Tibial nerve (tissue), 4 donors: Measurements from ENCODE around the gene PCSK7. TPM values are rescaled to one million over a fixed set of nuclear protein-coding genes. Genes with fewer than 3 reads are reported as not detected.
A peak's percentile ranks its signal among the peaks of the same experiment; 100 is the strongest.
"Not testable (repeated sequence)": the region's sequence is repeated elsewhere in the genome, so short reads cannot be mapped to it uniquely, and the experiment has no call there.

Experiments used
- DNase-seq, 2 donors: peaks; one replicate each; pipeline ENCODE4 v3.0.0-alpha.2; 2019; ENCODE audit warnings: low spot score in 2 of 2
- H3K27ac ChIP-seq, 4 donors: fragments of 200-600 bp; sonication (generic) in 3 of 4; one replicate each; pipeline ENCODE4 v1.5.1; 2017 to 2019; ENCODE audit warnings: mild to moderate bottlenecking in 1 of 4
- H3K27me3 ChIP-seq, 2 donors: fragments of 200-600 bp; sonication (generic) in 1 of 2; one replicate each; pipeline versions ENCODE4 v1.5.1 to v1.6.0; 2017 to 2019
- H3K36me3 ChIP-seq, 3 donors: fragments of 200-600 bp; sonication (generic); one replicate each; pipeline ENCODE4 v1.5.1; 2018 to 2019
- H3K4me1 ChIP-seq, 4 donors: fragments of 200-600 bp; sonication (generic) in 3 of 4; one replicate each; pipeline ENCODE4 v1.5.1; 2017 to 2019
- H3K4me3 ChIP-seq, 4 donors: fragments of 200-600 bp; sonication (generic) in 3 of 4; one replicate each; pipeline ENCODE4 v1.5.1; 2017 to 2019; ENCODE audit warnings: mild to moderate bottlenecking in 1 of 4, moderate library complexity in 1 of 4
- H3K9me3 ChIP-seq, 4 donors: fragments of 200-600 bp; sonication (generic) in 3 of 4; one replicate each; pipeline ENCODE4 v1.5.1; 2017 to 2019
- CTCF ChIP-seq, 5 experiments: fragments of 200-600 bp in 3 of 5; fragments of 450-650 bp in 2 of 5; sonication (generic) in 3 of 5; IDR thresholded peaks; one replicate each; pipeline ENCODE4 v1.5.1; 2016 to 2019; ENCODE audit warnings: antibody characterized with exemption in 5 of 5, mild to moderate bottlenecking in 3 of 5, moderate library complexity in 2 of 5
- EP300 ChIP-seq, 2 donors: sonication (generic); formaldehyde crosslinking; IDR thresholded peaks; one replicate each; pipeline ENCODE4 v1.6.1; 2017; ENCODE audit warnings: antibody characterized with exemption in 2 of 2, mild to moderate bottlenecking in 1 of 2
- POLR2A ChIP-seq, 2 donors: fragments of 450-650 bp; IDR thresholded peaks; one replicate each; pipeline ENCODE4 v1.6.1; 2017; ENCODE audit warnings: antibody characterized with exemption in 2 of 2, mild to moderate bottlenecking in 2 of 2, moderate library complexity in 2 of 2
- WGBS, 2 donors: methylation state at CpG; one replicate each; pipeline ENCODE4 v1.1.5; 2018; 5-methylcytosine and 5-hydroxymethylcytosine counted together
- total RNA-seq, 4 donors: library from RNA; depleted of rRNA; stranded (reverse); fragments of >200 nt; gene quantifications; one replicate each; pipeline ENCODE4 v1.1.0, GENCODE V29; 2016

Gene PCSK7
- total RNA-seq, 4 donors from 2014 or later: 45.4 to 94.5 (median 71.6) TPM

DNA sequence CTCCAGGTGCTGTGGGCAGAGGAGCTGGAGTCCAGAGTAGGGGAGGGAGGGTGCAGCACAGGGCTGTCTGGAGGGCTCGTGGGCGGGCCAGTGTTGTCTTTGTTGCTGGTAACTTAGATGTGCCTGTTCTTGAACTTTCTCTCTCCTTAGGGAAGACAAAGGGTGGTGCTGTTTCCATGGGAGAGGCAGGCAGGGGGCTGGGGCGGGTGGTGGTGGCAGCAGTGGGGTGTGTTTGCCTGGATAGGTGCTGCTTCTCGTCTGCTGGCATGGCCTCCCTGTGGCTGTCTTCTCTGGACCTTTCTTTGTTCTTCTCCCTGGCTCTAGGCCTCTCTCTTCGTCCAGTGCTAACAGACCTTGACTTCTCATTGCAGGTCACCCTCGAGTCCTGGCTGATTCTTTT, 44.9 kb downstream of the PCSK7 start:
- H3K4me3 ChIP-seq: no peak overlapping the region
- WGBS, 2 donors: 38 to 40% methylated on average over 5 to 6 of the region's 6 CpGs
- H3K9me3 ChIP-seq: no peaks in the 10 kb centered on the region
- peak overlapping the region in 3 of 4 donors; percentile 38 to 68 (median 64) for H3K27ac ChIP-seq
- no peaks in the 10 kb centered on the region for H3K27me3 ChIP-seq
- peaks cover 2 to 99% (median 23%) of the 10 kb centered on the region in 3 donors for H3K36me3 ChIP-seq
- H3K4me1 ChIP-seq: peaks cover 0 to 29% (median 3%) of the 10 kb centered on the region in 4 donors
- TF ChIP-seq CTCF (IDR thresholded peaks at IDR 0.05) (no peak), POLR2A (IDR thresholded peaks at IDR 0.05) (no peak), EP300 (IDR thresholded peaks at IDR 0.05) (no peak)
- peak in 1 of 2 donors; percentile 12 for DNase-seq

DNA sequence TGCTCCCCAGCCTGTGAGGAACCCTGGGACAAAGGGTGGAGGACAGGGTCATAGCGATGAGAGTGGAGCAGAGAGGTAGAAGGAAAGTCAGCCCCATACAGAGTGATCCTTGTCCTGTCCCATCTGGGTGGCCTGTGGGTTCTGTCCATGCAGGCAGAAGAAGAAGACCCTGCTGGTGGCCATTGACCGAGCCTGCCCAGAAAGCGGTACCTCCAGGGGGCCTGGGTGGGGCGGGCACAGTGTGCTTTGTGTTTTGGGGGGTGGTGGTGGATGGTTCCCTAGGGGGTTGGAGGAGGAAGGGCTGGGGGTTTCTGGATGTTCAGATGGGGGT, 45.5 kb downstream of the PCSK7 start:
- no peak overlapping the region for H3K4me3 ChIP-seq
- H3K27me3 ChIP-seq: no peaks in the 10 kb centered on the region
- H3K9me3 ChIP-seq: no peaks in the 10 kb centered on the region
- H3K4me1 ChIP-seq: peaks cover 0 to 36% (median 3%) of the 10 kb centered on the region in 4 donors
- DNase-seq: peak in 1 of 2 donors; percentile 3
- TF ChIP-seq CTCF (IDR thresholded peaks at IDR 0.05): no peak
- TF ChIP-seq POLR2A (IDR thresholded peaks at IDR 0.05): no peak
- no peak for TF ChIP-seq EP300 (IDR thresholded peaks at IDR 0.05)
- H3K27ac ChIP-seq: peak overlapping the region in 3 of 4 donors; percentile 38 to 68 (median 64)
- H3K36me3 ChIP-seq: peaks cover 2 to 97% (median 24%) of the 10 kb centered on the region in 3 donors
- 89 to 100% methylated on average over 4 of the region's 4 CpGs for WGBS, 2 donors

- peaks cover 0 to 41% (median 7%) of the 10 kb centered on the region in 4 donors for H3K4me1 ChIP-seq
- WGBS, 2 donors: 80 to 86% methylated on average over 5 of the region's 5 CpGs
- no peaks in the 10 kb centered on the region for H3K9me3 ChIP-seq
- TF ChIP-seq EP300 (IDR thresholded peaks at IDR 0.05) (peak in 1 of 2 donors; percentile 45), POLR2A (IDR thresholded peaks at IDR 0.05) (no peak), CTCF (IDR thresholded peaks at IDR 0.05) (no peak)
- DNase-seq: no peak
- H3K36me3 ChIP-seq: peaks cover 2 to 92% (median 23%) of the 10 kb centered on the region in 3 donors
- H3K27ac ChIP-seq: peak overlapping the region in 3 of 4 donors; percentile 38 to 68 (median 64)
- H3K4me3 ChIP-seq: no peak overlapping the region
- H3K27me3 ChIP-seq: no peaks in the 10 kb centered on the region
Measured at GRCh38 chr11:117185736-117186430, 46.0 kb downstream of the PCSK7 start.

DNA sequence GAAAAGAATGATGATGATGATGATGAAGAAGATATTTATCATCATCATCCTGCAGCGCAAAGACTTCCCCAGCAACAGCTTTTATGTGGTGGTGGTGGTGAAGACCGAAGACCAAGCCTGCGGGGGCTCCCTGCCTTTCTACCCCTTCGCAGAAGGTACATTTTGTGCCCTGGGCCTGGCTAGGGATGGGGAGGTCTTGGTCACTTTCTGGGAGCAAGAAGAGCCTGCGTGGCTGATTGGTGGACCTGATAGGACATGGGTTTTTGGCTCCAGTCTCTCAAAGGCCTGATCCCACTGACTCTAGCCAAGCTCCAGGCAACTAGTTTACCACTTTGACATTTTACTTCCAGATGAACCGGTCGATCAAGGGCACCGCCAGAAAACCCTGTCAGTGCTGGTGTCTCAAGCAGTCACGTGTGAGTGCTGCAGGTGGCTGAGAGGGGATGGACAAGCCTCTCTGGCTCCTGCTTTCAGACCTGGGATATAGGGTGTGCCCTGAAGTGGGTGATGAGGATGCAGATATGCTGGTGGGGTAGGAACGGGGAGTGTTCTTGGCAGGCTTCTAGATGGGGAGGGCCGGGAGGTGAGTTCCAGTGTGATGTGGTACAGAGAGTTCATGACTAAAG, 48.0 kb downstream of the PCSK7 start:
- Histone ChIP-seq H3K4me3 (no peak overlapping the region), H3K36me3 (peaks cover 2 to 72% (median 9%) of the 10 kb centered on the region in 3 donors), H3K9me3 (no peaks in the 10 kb centered on the region), H3K4me1 (peaks cover 0 to 55% (median 19%) of the 10 kb centered on the region in 4 donors), H3K27me3 (no peaks in the 10 kb centered on the region), H3K27ac (no peak overlapping the region)
- TF ChIP-seq POLR2A (IDR thresholded peaks at IDR 0.05): no peak
- no peak for TF ChIP-seq EP300 (IDR thresholded peaks at IDR 0.05)
- TF ChIP-seq CTCF (IDR thresholded peaks at IDR 0.05): no peak
- peak in 1 of 2 donors; percentile 5 for DNase-seq
- 85 to 92% methylated on average over 11 of the region's 11 CpGs for WGBS, 2 donors

GRCh38 chr11:117183178-117183577, 48.7 kb downstream of the PCSK7 start:
- Histone ChIP-seq H3K27ac (peak overlapping the region in 1 of 4 donors; percentile 99), H3K36me3 (peaks cover 2 to 65% (median 9%) of the 10 kb centered on the region in 3 donors), H3K4me1 (peaks cover 0 to 58% (median 20%) of the 10 kb centered on the region in 4 donors)
- H3K9me3 ChIP-seq, H3K27me3 ChIP-seq, H3K4me3 ChIP-seq, DNase-seq: not testable (repeated sequence)
- WGBS, 2 donors: 91 to 93% methylated on average over 13 of the region's 13 CpGs
